Natural killer cell treated with Interleukin-12 subunit alpha and Interleukin-12 subunit beta and Interleukin-15 and Interleukin-18, amount 100 ng/mL, for 72 hours (primary cell): ENCODE measurements around the gene INPP5D. TPM values are rescaled to one million over a fixed set of nuclear protein-coding genes. Genes with fewer than 3 reads are reported as not detected.
"Not testable (repeated sequence)": the region's sequence is repeated elsewhere in the genome, so short reads cannot be mapped to it uniquely, and the experiment has no call there.

Experiments
- ATAC-seq, 2 donors: fragments of 150-1000 bp; cut with Tn5 transposase in 1 of 2; sonication (Bioruptor Pico), chemical (Tn5 transposase) in 1 of 2; 2 replicates each; pipeline ENCODE4 v1.10.0; 2021
- DNase-seq: peaks from one replicate; pipeline ENCODE4 v3.0.0; 2022; ENCODE audit warnings: low spot score
- H3K27ac Mint-ChIP-seq, 2 donors: 1 replicate in 1 of 2; 2 replicates in 1 of 2; pipeline ENCODE4 v1.8.0; 2022; ENCODE audit warnings: mixed read lengths in 2 of 2, mild to moderate bottlenecking in 1 of 2, moderate library complexity in 1 of 2
- H3K27me3 Mint-ChIP-seq, 2 donors: 1 replicate in 1 of 2; 2 replicates in 1 of 2; pipeline ENCODE4 v1.8.0; 2022; ENCODE audit warnings: mixed read lengths in 2 of 2
- H3K36me3 Mint-ChIP-seq: one replicate; pipeline ENCODE4 v1.8.0; 2022; ENCODE audit warnings: mixed read lengths
- H3K4me1 Mint-ChIP-seq, 2 donors: 1 replicate in 1 of 2; 2 replicates in 1 of 2; pipeline ENCODE4 v1.8.0; 2022; ENCODE audit warnings: low read depth in 2 of 2, mixed read lengths in 2 of 2, mild to moderate bottlenecking in 1 of 2
- H3K4me3 Mint-ChIP-seq: one replicate; pipeline ENCODE4 v1.8.0; 2022; ENCODE audit warnings: mixed read lengths
- H3K9me3 Mint-ChIP-seq: 2 replicates; pipeline ENCODE4 v1.8.0; 2022; ENCODE audit warnings: mixed read lengths
- total RNA-seq, 2 donors: library from RNA; stranded (reverse); gene quantifications; one replicate each; pipeline ENCODE4 v1.2.3, GENCODE V29; 2022

The INPP5D gene
- total RNA-seq, 2 donors from 2014 or later = 136 to 155 TPM

- Mint-ChIP-seq H3K9me3 (no peaks in the 10 kb centered on the region), H3K27ac (no peak overlapping the region), H3K4me3 (no peak overlapping the region), H3K36me3 (peaks cover 39% of the 10 kb centered on the region), H3K27me3 (no peaks in the 10 kb centered on the region), H3K4me1 (peaks cover 28 to 29% of the 10 kb centered on the region in 2 donors)
- no peak for DNase-seq
- ATAC-seq = no peak
Measured at GRCh38 chr2:233174137-233174536, 114.0 kb downstream of the INPP5D start.

GRCh38 chr2:233178994-233179847 is 119.1 kb downstream of the INPP5D start:
- Mint-ChIP-seq H3K36me3 (peaks cover 50% of the 10 kb centered on the region), H3K27ac (peak overlapping the region; percentile 41 to 62), H3K9me3 (no peaks in the 10 kb centered on the region), H3K4me1 (peaks cover 34 to 40% of the 10 kb centered on the region in 2 donors), H3K27me3 (no peaks in the 10 kb centered on the region), H3K4me3 (no peak overlapping the region)
- DNase-seq = no peak
- ATAC-seq = peak in 1 of 2 donors; percentile 34

GRCh38 chr2:233179848-233180366 is 119.8 kb downstream of the INPP5D start:
- Mint-ChIP-seq H3K4me3 (no peak overlapping the region), H3K4me1 (peaks cover 34 to 40% of the 10 kb centered on the region in 2 donors), H3K27ac (peak overlapping the region; percentile 41 to 62), H3K27me3 (no peaks in the 10 kb centered on the region), H3K9me3 (no peaks in the 10 kb centered on the region), H3K36me3 (peaks cover 50% of the 10 kb centered on the region)
- no peak for DNase-seq
- peak in 1 of 2 donors; percentile 25 for ATAC-seq

- no peak for DNase-seq
- Mint-ChIP-seq H3K27ac (peak overlapping the region; percentile 14 to 47), H3K4me3 (no peak overlapping the region), H3K27me3 (no peaks in the 10 kb centered on the region), H3K36me3 (peaks cover 29% of the 10 kb centered on the region), H3K4me1 (peaks cover 18 to 26% of the 10 kb centered on the region in 2 donors), H3K9me3 (no peaks in the 10 kb centered on the region)
- no peak for ATAC-seq
Measured at GRCh38 chr2:233183869-233184418, 123.8 kb downstream of the INPP5D start.

GRCh38 chr2:233184669-233185068 is 124.5 kb downstream of the INPP5D start:
- no peak for ATAC-seq
- peaks cover 15 to 19% of the 10 kb centered on the region in 2 donors for H3K4me1 Mint-ChIP-seq
- peak overlapping the region in 1 of 2 donors; percentile 14 for H3K27ac Mint-ChIP-seq
- no peak overlapping the region for H3K4me3 Mint-ChIP-seq
- no peaks in the 10 kb centered on the region for H3K9me3 Mint-ChIP-seq
- H3K36me3 Mint-ChIP-seq = peaks cover 22% of the 10 kb centered on the region
- DNase-seq = peak; percentile 51
- no peaks in the 10 kb centered on the region for H3K27me3 Mint-ChIP-seq

- ATAC-seq = no peak
- no peak for DNase-seq
- Mint-ChIP-seq H3K27ac (peak overlapping the region in 1 of 2 donors; percentile 14), H3K36me3 (peaks cover 22% of the 10 kb centered on the region), H3K4me1 (peaks cover 15 to 16% of the 10 kb centered on the region in 2 donors), H3K27me3 (no peaks in the 10 kb centered on the region), H3K9me3 (no peaks in the 10 kb centered on the region), H3K4me3 (no peak overlapping the region)
Measured at GRCh38 chr2:233185330-233185729, 125.2 kb downstream of the INPP5D start.

GRCh38 chr2:233185963-233186362 is 125.8 kb downstream of the INPP5D start:
- Mint-ChIP-seq H3K9me3 (no peaks in the 10 kb centered on the region), H3K36me3 (peaks cover 24% of the 10 kb centered on the region), H3K27me3 (no peaks in the 10 kb centered on the region), H3K4me1 (peaks cover 15 to 17% of the 10 kb centered on the region in 2 donors), H3K4me3 (no peak overlapping the region), H3K27ac (peak overlapping the region in 1 of 2 donors; percentile 14)
- ATAC-seq = no peak
- no peak for DNase-seq

GRCh38 chr2:233186851-233187250 is 126.7 kb downstream of the INPP5D start:
- no peaks in the 10 kb centered on the region for H3K9me3 Mint-ChIP-seq
- H3K27me3 Mint-ChIP-seq = no peaks in the 10 kb centered on the region
- ATAC-seq (no peak), DNase-seq (no peak)
- H3K4me1 Mint-ChIP-seq = peaks cover 7 to 17% of the 10 kb centered on the region in 2 donors
- no peak overlapping the region for H3K27ac Mint-ChIP-seq
- H3K4me3 Mint-ChIP-seq = no peak overlapping the region
- peaks cover 26% of the 10 kb centered on the region for H3K36me3 Mint-ChIP-seq

- Mint-ChIP-seq H3K4me1 (peaks cover 5 to 11% of the 10 kb centered on the region in 2 donors), H3K36me3 (peaks cover 24% of the 10 kb centered on the region), H3K27me3 (no peaks in the 10 kb centered on the region), H3K27ac (peak overlapping the region in 1 of 2 donors; percentile 33), H3K4me3 (no peak overlapping the region), H3K9me3 (no peaks in the 10 kb centered on the region)
- DNase-seq (no peak), ATAC-seq (no peak)
Measured at GRCh38 chr2:233189025-233189424, 128.9 kb downstream of the INPP5D start.

GRCh38 chr2:233191016-233191415 is 130.9 kb downstream of the INPP5D start:
- ATAC-seq, H3K4me3 Mint-ChIP-seq, H3K9me3 Mint-ChIP-seq, H3K27me3 Mint-ChIP-seq, DNase-seq: not testable (repeated sequence)
- H3K27ac Mint-ChIP-seq = peak overlapping the region; percentile 10 to 31
- H3K36me3 Mint-ChIP-seq = peaks cover 24% of the 10 kb centered on the region
- H3K4me1 Mint-ChIP-seq = peaks cover 5 to 11% of the 10 kb centered on the region in 2 donors

GRCh38 chr2:233193738-233194137 is 133.6 kb downstream of the INPP5D start:
- H3K4me1 Mint-ChIP-seq = peaks cover 5 to 11% of the 10 kb centered on the region in 2 donors
- H3K4me3 Mint-ChIP-seq = no peak overlapping the region
- no peak for ATAC-seq
- peak overlapping the region in 1 of 2 donors; percentile 10 for H3K27ac Mint-ChIP-seq
- no peaks in the 10 kb centered on the region for H3K27me3 Mint-ChIP-seq
- no peaks in the 10 kb centered on the region for H3K9me3 Mint-ChIP-seq
- H3K36me3 Mint-ChIP-seq = peaks cover 30% of the 10 kb centered on the region
- no peak for DNase-seq

GRCh38 chr2:233195027-233195426 is 134.9 kb downstream of the INPP5D start:
- Mint-ChIP-seq H3K36me3 (peaks cover 30% of the 10 kb centered on the region), H3K9me3 (no peaks in the 10 kb centered on the region), H3K4me1 (peaks cover 5 to 11% of the 10 kb centered on the region in 2 donors), H3K27me3 (no peaks in the 10 kb centered on the region), H3K27ac (peak overlapping the region in 1 of 2 donors; percentile 10), H3K4me3 (no peak overlapping the region)
- DNase-seq (no peak), ATAC-seq (no peak)

GRCh38 chr2:233197022-233197421 is 136.9 kb downstream of the INPP5D start:
- H3K27ac Mint-ChIP-seq = peak overlapping the region; percentile 6 to 22
- no peak for ATAC-seq
- H3K36me3 Mint-ChIP-seq = peaks cover 18% of the 10 kb centered on the region

GRCh38 chr2:233198026-233198425 is 137.9 kb downstream of the INPP5D start:
- peak; percentile 44 for DNase-seq
- Mint-ChIP-seq H3K27me3 (no peaks in the 10 kb centered on the region), H3K4me1 (peaks cover 6 to 18% of the 10 kb centered on the region in 2 donors), H3K36me3 (peaks cover 17% of the 10 kb centered on the region), H3K9me3 (no peaks in the 10 kb centered on the region), H3K4me3 (no peak overlapping the region), H3K27ac (peak overlapping the region in 1 of 2 donors; percentile 6)
- no peak for ATAC-seq

More at GRCh38 chr2:233197022-233197421, 136.9 kb downstream of the INPP5D start:
- H3K4me1 Mint-ChIP-seq = peaks cover 0 to 10% of the 10 kb centered on the region in 2 donors
- H3K4me3 Mint-ChIP-seq = no peak overlapping the region
- DNase-seq = peak; percentile 56
- H3K9me3 Mint-ChIP-seq = no peaks in the 10 kb centered on the region
- H3K27me3 Mint-ChIP-seq = no peaks in the 10 kb centered on the region
